GM21737 (cell line): ENCODE data around the gene PTGES3L.
"Not testable (repeated sequence)": the region's sequence is repeated elsewhere in the genome, so short reads cannot be mapped to it uniquely, and the experiment has no call there.

Source experiments
- ATAC-seq: cut with Tn5 transposase; IDR thresholded peaks from one replicate; pipeline ENCODE4 v1.9.1; 2021; ENCODE audit warnings: mild to moderate bottlenecking, moderate library complexity; ENCODE audit not compliant: unreplicated experiment

The PTGES3L gene

GRCh38 chr17:43014649-43015542 is 35.0 kb upstream of the PTGES3L start:
- no peak for ATAC-seq

GRCh38 chr17:43014020-43014648 is 34.3 kb upstream of the PTGES3L start:
- ATAC-seq = no peak

DNA sequence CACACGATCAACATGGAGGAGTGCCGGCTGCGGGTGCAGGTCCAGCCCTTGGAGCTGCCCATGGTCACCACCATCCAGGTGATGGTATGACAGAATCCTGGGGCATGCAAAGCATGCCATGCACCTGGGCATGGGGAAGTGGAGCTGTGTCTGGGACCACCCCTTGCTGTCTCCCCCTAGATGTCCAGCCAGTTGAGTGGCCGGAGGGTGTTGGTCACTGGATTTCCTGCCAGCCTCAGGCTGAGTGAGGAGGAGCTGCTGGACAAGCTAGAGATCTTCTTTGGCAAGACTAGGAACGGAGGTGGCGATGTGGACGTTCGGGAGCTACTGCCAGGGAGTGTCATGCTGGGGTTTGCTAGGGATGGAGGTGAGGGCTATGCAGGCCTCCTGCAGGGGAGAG is 33.4 kb upstream of the PTGES3L start:
- no peak for ATAC-seq

DNA sequence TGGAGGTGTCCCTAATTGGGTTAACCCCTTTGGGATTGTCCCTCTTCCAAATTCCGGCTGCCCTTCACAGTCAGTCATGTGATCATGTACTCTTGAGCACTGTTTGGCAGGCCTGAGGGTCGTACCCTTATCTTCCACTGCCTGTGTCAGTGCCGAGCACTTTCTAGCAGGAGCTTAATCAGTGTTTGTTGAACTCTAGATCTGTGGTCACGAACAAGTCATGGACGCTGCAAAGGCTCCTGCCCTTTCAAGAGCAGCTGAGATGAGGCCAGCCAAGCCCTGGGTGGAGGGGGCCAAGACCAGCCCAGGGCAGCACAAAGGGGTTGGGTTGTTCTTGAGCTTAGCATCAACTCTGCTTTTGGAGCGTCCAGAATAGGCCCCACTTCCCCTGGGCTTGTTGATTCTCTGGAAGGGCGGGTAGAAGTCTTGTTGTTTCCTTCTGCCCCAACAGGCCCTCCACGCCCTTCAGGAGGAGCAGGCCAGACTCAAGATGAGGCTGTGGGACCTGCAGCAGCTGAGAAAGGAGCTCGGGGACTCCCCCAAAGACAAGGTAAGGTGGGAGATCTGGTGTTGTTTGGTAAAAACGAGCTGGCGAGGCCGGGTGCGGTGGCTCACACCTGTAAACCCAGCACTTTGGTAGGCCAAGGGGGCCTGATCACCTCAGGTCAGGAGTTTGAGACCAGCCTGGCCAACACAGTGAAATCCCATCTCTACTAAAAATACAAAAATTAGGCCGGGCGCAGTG is 32.0 kb upstream of the PTGES3L start:
- ATAC-seq = no peak

- ATAC-seq = no peak
These were observed 30.9 kb upstream of the PTGES3L start for GRCh38 chr17:43010667-43011308.

GRCh38 chr17:43006639-43007551 is 27.0 kb upstream of the PTGES3L start, which contains the start of gene IFI35:
Gene IFI35 (plus strand): TSS chr17:43006784. CDS start chr17:43006948, 164 bp downstream.
- ATAC-seq = peak; percentile 84

- no peak for ATAC-seq
These were observed 23.8 kb upstream of the PTGES3L start for GRCh38 chr17:43003542-43004172.

DNA sequence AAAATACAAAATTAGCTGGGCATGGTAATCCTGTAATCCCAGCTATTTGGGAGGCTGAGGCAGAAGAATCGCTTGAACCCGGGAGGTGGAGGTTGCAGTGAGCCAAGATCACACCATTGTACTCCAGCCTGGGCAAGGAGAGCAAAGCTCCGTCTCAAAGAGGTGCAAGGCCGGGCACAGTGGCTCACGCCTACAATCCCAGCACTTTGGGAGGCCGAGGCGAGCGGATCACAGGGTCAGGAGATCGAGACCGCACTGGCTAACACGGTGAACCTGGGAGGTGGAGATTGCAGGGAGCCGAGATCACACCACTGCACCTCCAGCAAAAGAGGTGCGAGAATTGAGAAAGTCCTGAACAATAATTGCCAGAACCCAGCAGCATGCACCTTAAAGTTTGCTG is 21.0 kb upstream of the PTGES3L start:
- not testable (repeated sequence) for ATAC-seq

DNA sequence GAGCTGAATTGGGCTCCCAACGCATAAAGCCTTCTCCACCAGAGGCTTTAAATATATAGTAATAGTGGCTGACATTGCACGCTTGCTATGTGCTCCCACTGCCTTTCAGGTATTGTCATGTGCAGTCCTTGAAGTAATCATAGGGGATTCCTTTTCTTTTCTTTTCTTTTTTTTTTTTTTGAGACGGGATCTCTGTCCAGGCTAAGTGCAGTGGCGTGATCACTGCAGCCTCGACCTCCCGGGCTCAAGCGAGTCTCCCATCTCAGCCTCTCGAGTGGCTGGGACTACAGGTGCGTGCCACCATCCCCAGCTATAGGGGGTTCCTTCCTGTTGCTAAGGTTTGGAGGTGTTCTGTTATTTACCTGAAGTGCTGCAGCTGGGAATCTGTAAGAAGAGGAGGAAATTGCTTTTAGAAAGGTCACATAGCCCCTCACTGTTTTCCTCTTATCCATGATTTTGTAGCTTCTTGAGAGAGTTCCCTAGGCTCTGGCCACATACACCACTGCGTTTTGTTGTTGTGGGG is 19.2 kb upstream of the PTGES3L start:
- no peak for ATAC-seq

GRCh38 chr17:42997984-42998938 is 18.4 kb upstream of the PTGES3L start, which contains the start of gene RPL27:
Gene RPL27 (plus strand): TSS chr17:42998419. CDS start chr17:42998751, 332 bp downstream.
- peak; percentile 90 for ATAC-seq

DNA sequence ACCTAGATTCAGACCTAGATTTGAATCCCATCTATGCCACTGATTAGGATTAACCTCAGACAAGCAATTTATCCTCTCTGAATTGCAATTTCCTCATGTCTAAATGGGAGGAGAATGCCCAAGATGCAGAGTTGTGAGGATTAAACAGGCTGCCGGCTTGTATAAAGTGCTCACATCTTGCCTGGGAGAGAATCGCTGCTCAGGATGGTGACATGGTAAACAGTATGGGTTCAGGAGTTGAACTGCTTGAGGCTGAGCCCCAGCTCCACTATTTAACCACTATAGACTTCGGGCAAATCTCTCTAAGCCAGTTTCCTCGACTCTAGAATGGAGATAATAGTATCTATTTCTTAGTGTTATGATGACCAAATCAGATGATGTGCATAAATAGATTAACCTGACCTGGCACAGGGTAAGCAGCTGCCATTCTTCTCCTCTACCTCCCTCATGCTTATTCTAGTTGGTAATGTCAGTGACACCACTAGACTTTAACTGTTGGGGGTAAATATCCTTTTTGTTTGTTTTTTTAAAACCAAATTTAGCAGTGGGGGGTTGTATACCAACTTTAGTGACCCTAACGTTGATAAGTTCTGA is 17.6 kb upstream of the PTGES3L start:
- ATAC-seq = no peak

DNA sequence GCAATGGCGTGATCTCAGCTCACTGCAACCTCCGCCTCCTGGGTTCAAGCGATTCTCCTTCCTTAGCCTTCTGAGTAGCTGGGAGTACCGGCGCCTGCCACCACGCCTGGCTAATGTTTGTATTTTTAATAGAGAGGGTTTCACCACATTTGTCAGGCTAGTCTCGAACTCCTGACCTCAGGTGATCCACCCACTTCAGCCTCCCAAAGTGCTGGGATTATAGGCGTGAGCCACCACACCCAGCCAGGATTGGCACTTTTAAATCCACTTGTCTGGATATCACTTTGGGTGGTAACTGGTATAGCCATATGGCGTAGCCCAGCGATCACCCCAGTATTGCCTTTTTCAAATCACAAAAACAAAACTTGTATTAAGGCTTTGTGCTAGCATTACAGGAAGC is 14.0 kb upstream of the PTGES3L start:
- ATAC-seq = not testable (repeated sequence)

DNA sequence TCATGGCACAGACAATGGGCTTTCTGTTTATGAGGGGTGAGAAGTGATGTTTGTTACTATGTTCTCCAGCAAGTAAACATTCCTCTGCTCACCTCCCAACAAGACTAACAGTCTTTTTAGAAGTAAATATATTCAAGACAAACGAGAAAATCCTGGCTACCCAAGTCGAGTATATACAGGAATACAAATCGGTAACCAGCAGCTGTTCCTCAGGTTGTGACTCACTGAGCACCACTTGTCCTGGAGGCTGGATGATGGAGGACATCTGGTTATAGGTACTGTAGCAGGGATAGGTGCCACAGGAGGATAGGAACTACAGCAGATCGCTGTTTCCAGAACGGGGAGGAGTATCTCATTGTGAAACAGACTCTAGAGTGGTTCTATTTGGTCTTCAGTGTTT is 13.0 kb upstream of the PTGES3L start:
- ATAC-seq = no peak

GRCh38 chr17:42991471-42991870 is 11.6 kb upstream of the PTGES3L start:
- ATAC-seq = no peak

GRCh38 chr17:42989726-42990652 is 10.1 kb upstream of the PTGES3L start:
- no peak for ATAC-seq

DNA sequence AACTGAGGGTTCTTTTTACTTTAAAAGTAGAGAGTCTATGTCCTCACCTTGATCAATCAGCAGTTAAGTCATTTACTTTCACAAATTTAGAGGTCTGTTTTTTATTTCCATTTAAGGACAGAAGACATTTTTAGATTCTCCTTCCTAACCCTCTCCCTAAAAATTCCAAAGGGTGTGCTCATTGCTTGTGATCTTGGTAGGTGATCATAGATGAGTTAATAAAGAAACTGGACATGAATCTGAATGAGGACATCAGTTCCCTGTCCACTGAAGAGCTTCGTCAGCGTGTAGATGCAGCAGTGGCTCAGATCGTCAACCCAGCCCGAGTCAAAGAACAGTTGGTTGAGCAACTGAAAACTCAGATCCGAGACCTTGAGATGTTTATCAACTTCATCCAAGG is 9.3 kb upstream of the PTGES3L start:
- ATAC-seq = no peak

- ATAC-seq = peak; percentile 43
These were observed 5.3 kb upstream of the PTGES3L start for GRCh38 chr17:42985225-42985624.
